ENCODE results near the gene SNHG17. TPM values are rescaled to one million over a fixed set of nuclear protein-coding genes. Genes with fewer than 3 reads are reported as not detected.
"Not testable (repeated sequence)": the region's sequence is repeated elsewhere in the genome, so short reads cannot be mapped to it uniquely, and the experiment has no call there.

The SNHG17 gene
- polyA plus RNA-seq, 1 experiment = 41.4 TPM

GRCh38 chr20:38406476-38406875 is 28.7 kb downstream of the SNHG17 start:
- H3K27me3 ChIP-seq (ENCODE audit: control insufficient read depth, insufficient read depth, low read length) = no peaks in the 10 kb centered on the region
- CTCF ChIA-PET = interaction anchor here (1.0 to 1.7 kb wide), 2 partner anchors 9 to 68 kb away, joined by 3 to 5 read pairs; no protein-coding TSS in a partner anchor
- TF ChIP-seq, protein P1, sequence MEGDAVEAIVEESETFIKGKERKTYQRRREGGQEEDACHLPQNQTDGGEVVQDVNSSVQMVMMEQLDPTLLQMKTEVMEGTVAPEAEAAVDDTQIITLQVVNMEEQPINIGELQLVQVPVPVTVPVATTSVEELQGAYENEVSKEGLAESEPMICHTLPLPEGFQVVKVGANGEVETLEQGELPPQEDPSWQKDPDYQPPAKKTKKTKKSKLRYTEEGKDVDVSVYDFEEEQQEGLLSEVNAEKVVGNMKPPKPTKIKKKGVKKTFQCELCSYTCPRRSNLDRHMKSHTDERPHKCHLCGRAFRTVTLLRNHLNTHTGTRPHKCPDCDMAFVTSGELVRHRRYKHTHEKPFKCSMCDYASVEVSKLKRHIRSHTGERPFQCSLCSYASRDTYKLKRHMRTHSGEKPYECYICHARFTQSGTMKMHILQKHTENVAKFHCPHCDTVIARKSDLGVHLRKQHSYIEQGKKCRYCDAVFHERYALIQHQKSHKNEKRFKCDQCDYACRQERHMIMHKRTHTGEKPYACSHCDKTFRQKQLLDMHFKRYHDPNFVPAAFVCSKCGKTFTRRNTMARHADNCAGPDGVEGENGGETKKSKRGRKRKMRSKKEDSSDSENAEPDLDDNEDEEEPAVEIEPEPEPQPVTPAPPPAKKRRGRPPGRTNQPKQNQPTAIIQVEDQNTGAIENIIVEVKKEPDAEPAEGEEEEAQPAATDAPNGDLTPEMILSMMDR (IDR thresholded peaks at IDR 0.05; ENCODE audit: insufficient read depth, low read depth, low read length) = no peak
- POLR2A ChIA-PET = no interaction called here
- no peak for DNase-seq (ENCODE audit: low read depth)
- H3K4me3 ChIP-seq (ENCODE audit: low read depth, low read length) = no peak overlapping the region
- H3K36me3 ChIP-seq (ENCODE audit: control insufficient read depth, insufficient read depth, low read length) = peaks cover 2% of the 10 kb centered on the region; the same call in 1 of the 2 replicates

- TF ChIP-seq, protein P1 (IDR thresholded peaks at IDR 0.05; ENCODE audit: insufficient read depth, low read depth, low read length) = no peak
- H3K4me3 ChIP-seq (ENCODE audit: low read depth, low read length) = no peak overlapping the region
- CTCF ChIA-PET = interaction anchor here (1.5 to 1.7 kb wide), 2 partner anchors 67 to 841 kb away, joined by 3 to 5 read pairs; no protein-coding TSS in a partner anchor
- POLR2A ChIA-PET = no interaction called here
- DNase-seq (ENCODE audit: low read depth) = no peak
- no peaks in the 10 kb centered on the region for H3K27me3 ChIP-seq (ENCODE audit: control insufficient read depth, insufficient read depth, low read length)
- no peaks in the 10 kb centered on the region for H3K36me3 ChIP-seq (ENCODE audit: control insufficient read depth, insufficient read depth, low read length)
These were observed 30.0 kb downstream of the SNHG17 start for GRCh38 chr20:38405132-38405531.

DNA sequence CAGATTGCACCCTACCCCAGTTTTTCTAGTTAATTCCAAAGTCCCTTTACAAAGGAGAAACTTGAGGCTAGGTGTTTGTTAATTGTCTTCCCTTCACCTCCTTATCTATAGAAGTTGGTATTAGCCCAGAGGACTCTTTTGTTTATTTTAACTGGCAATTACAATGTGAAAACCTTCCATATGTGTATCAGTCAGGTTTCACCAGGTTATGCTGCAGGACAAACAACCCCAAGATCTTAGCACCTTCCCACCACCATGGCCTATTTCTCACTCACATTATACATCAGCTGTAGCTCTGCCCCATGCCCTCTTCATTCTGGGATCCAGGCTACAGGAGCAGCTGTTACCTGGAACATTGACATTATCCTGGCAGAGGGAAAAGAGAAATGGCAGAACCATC is 31.1 kb downstream of the SNHG17 start:
- DNase-seq (ENCODE audit: low read depth) = no peak
- CTCF ChIA-PET = no interaction called here
- Histone ChIP-seq H3K27me3 (ENCODE audit: control insufficient read depth, insufficient read depth, low read length) (no peaks in the 10 kb centered on the region), H3K36me3 (ENCODE audit: control insufficient read depth, insufficient read depth, low read length) (no peaks in the 10 kb centered on the region), H3K4me3 (ENCODE audit: low read depth, low read length) (no peak overlapping the region)
- POLR2A ChIA-PET = no interaction called here
- TF ChIP-seq, protein P1 (IDR thresholded peaks at IDR 0.05; ENCODE audit: insufficient read depth, low read depth, low read length) = no peak

DNA sequence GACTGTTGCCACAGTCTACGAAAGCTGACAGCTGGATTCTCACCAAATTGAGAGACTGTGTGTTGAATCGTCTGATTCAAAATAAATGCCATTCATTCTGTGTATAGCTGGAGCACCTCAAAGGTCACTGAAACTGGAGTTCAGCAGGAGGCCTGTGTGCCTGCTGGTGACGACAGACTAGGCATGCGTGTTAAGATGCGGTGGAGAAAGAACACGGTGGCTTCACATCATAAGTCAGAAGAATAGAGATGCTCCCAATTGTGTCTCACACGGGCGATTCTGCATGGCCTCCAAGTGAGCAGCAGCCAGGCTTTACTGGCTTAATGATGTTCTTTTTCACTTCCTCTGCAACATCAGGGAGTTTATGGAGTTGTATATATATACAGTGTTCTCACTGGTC is 32.3 kb downstream of the SNHG17 start:
- H3K4me3 ChIP-seq (ENCODE audit: low read depth, low read length) = no peak overlapping the region

DNA sequence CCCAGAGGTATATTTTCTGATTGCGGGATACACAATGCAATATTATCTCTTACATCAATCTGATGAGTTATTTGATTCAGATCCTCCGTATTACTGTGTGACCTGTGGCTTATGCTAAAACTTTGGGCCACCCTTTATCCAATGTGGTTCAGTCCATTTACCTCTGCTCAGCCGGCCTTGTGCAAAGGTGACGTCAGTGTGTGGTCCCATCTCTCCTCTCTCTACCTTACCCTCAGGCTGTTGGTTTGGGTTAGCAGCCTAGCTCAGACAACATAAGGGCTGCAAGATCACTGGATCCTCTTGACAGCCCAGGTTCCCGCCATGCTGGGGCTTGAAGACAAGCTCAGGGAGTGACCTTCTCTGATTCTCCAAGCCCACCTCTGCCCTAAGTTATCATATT is 33.0 kb downstream of the SNHG17 start:
- Histone ChIP-seq H3K27me3 (ENCODE audit: control insufficient read depth, insufficient read depth, low read length) (peaks cover 2% of the 10 kb centered on the region; the same call in 1 of the 2 replicates), H3K4me3 (ENCODE audit: low read depth, low read length) (no peak overlapping the region), H3K36me3 (ENCODE audit: control insufficient read depth, insufficient read depth, low read length) (no peaks in the 10 kb centered on the region)
- DNase-seq (ENCODE audit: low read depth) = no peak
- TF ChIP-seq, protein P1 (IDR thresholded peaks at IDR 0.05; ENCODE audit: insufficient read depth, low read depth, low read length) = no peak
- POLR2A ChIA-PET = no interaction called here
- CTCF ChIA-PET = interaction anchor here (1.4 kb wide), 1 partner anchor 10 kb away, joined by 5 read pairs; no protein-coding TSS in a partner anchor

More for the DNA sequence above, 32.3 kb downstream of the SNHG17 start:
- ChIA-PET POLR2A (no interaction called here), CTCF (interaction anchor here (1.4 kb wide), 1 partner anchor 10 kb away, joined by 5 read pairs; no protein-coding TSS in a partner anchor)
- Histone ChIP-seq H3K36me3 (ENCODE audit: control insufficient read depth, insufficient read depth, low read length) (no peaks in the 10 kb centered on the region), H3K27me3 (ENCODE audit: control insufficient read depth, insufficient read depth, low read length) (peaks cover 2% of the 10 kb centered on the region; the same call in 1 of the 2 replicates)
- DNase-seq (ENCODE audit: low read depth) = no peak
- TF ChIP-seq, protein P1 (IDR thresholded peaks at IDR 0.05; ENCODE audit: insufficient read depth, low read depth, low read length) = no peak

DNA sequence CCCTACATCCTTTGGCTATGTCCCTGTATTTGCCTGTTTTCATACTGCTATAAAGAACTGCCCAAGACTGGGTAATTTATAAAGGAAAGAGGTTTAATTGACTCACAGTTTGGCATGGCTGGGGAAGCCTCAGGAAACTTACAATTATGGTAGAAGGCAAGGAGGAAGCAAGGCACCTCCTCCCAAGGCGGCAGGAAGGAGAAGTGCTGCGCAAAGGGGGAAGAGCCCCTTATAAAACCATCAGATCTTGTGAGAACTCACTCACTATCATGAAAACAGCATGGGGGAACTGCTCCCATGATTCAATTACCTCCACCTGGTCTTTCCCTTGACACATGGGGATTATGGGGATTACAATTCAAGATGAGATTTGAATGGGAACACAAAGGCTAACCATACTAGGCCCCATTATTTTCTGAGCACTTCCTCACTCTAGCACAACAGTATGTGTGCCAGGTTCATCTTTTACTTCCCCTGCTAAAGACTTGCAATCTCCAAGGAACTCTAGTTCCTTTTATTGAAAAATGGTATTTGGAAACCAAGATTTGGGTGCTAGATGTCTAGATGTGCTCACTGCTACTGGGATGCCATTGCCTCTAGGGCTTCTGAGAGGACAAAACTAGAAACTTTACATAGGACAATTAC is 39.3 kb downstream of the SNHG17 start:
- H3K27me3 ChIP-seq (ENCODE audit: control insufficient read depth, insufficient read depth, low read length); H3K36me3 ChIP-seq (ENCODE audit: control insufficient read depth, insufficient read depth, low read length); CTCF ChIA-PET; H3K4me3 ChIP-seq (ENCODE audit: low read depth, low read length); POLR2A ChIA-PET; DNase-seq (ENCODE audit: low read depth): not testable (repeated sequence)

Data from BJ (cell line).